Breast epithelium (tissue), 3 donors: ENCODE measurements around the gene AURKAIP1.

Experiments used
- POLR2A ChIP-seq: fragments of 450-650 bp; IDR thresholded peaks from one replicate; pipeline ENCODE4 v1.6.1; 2016; ENCODE audit warnings: antibody characterized with exemption, mild to moderate bottlenecking, moderate library complexity
- TF ChIP-seq, protein P1 (sequence below), 3 donors: fragments of 450-650 bp; IDR thresholded peaks; one replicate each; pipeline ENCODE4 v1.5.1; 2016 to 2017; ENCODE audit warnings: antibody characterized with exemption in 3 of 3, mild to moderate bottlenecking in 3 of 3, moderate library complexity in 3 of 3

DNA sequence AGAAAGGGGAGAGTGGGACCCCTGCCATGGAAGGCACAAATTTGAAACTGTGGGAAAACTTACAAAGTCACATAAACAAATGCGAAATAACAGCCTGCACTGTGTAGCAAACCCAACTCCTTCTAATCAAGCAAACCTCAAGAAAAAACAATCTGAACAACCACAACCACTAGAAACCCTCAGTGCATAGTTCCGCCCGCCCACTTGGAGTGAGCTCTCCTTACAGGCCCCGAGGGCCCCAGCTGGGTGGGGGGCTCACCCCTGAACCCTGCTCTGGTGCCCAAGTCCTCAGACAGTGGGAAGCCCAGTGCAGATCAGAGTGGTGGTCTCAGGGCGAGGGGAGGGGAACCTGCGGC, 15.7 kb downstream of the AURKAIP1 start:
- no peak for TF ChIP-seq POLR2A
- TF ChIP-seq, protein P1, sequence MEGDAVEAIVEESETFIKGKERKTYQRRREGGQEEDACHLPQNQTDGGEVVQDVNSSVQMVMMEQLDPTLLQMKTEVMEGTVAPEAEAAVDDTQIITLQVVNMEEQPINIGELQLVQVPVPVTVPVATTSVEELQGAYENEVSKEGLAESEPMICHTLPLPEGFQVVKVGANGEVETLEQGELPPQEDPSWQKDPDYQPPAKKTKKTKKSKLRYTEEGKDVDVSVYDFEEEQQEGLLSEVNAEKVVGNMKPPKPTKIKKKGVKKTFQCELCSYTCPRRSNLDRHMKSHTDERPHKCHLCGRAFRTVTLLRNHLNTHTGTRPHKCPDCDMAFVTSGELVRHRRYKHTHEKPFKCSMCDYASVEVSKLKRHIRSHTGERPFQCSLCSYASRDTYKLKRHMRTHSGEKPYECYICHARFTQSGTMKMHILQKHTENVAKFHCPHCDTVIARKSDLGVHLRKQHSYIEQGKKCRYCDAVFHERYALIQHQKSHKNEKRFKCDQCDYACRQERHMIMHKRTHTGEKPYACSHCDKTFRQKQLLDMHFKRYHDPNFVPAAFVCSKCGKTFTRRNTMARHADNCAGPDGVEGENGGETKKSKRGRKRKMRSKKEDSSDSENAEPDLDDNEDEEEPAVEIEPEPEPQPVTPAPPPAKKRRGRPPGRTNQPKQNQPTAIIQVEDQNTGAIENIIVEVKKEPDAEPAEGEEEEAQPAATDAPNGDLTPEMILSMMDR (IDR thresholded peaks at IDR 0.05) = no peak
